MM.1S (cell line): ENCODE data around the gene PCMT1.

Experiments
- CTCF ChIP-seq: fragments of 300-600 bp; sonication (generic); IDR thresholded peaks from 2 replicates; pipeline ENCODE4 v1.5.1; 2016; ENCODE audit warnings: antibody characterized with exemption, low read length, mixed read lengths
- EZH2 ChIP-seq: fragments of 300-600 bp; sonication (generic); optimal IDR thresholded peaks from 2 replicates; pipeline ENCODE3; 2017; ENCODE audit warnings: low read depth, mild to moderate bottlenecking, antibody characterized with exemption, low read length, mixed read lengths

GRCh38 chr6:149833651-149834050, 84.1 kb downstream of the PCMT1 start:
- no peak for TF ChIP-seq CTCF
- TF ChIP-seq EZH2: no peak
